ENCODE results near the gene ZCCHC17.

Gene ZCCHC17

GRCh38 chr1:31345635-31346034, 48.8 kb downstream of the ZCCHC17 start:
- Histone ChIP-seq H3K36me3 (peaks cover 74% of the 10 kb centered on the region), H3K27me3 (no peaks in the 10 kb centered on the region), H3K27ac (no peak overlapping the region), H3K4me3 (ENCODE audit: low read depth in 1 of 2, low read length in 1 of 2) (no peak overlapping the region), H3K9me3 (no peaks in the 10 kb centered on the region), H3K4me1 (ENCODE audit: control insufficient read depth in 1 of 2, insufficient read depth in 1 of 2, low read depth in 1 of 2, low read length in 1 of 2) (no peaks in the 10 kb centered on the region)
- TF ChIP-seq, protein P1, sequence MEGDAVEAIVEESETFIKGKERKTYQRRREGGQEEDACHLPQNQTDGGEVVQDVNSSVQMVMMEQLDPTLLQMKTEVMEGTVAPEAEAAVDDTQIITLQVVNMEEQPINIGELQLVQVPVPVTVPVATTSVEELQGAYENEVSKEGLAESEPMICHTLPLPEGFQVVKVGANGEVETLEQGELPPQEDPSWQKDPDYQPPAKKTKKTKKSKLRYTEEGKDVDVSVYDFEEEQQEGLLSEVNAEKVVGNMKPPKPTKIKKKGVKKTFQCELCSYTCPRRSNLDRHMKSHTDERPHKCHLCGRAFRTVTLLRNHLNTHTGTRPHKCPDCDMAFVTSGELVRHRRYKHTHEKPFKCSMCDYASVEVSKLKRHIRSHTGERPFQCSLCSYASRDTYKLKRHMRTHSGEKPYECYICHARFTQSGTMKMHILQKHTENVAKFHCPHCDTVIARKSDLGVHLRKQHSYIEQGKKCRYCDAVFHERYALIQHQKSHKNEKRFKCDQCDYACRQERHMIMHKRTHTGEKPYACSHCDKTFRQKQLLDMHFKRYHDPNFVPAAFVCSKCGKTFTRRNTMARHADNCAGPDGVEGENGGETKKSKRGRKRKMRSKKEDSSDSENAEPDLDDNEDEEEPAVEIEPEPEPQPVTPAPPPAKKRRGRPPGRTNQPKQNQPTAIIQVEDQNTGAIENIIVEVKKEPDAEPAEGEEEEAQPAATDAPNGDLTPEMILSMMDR (IDR thresholded peaks at IDR 0.05) = no peak

DNA sequence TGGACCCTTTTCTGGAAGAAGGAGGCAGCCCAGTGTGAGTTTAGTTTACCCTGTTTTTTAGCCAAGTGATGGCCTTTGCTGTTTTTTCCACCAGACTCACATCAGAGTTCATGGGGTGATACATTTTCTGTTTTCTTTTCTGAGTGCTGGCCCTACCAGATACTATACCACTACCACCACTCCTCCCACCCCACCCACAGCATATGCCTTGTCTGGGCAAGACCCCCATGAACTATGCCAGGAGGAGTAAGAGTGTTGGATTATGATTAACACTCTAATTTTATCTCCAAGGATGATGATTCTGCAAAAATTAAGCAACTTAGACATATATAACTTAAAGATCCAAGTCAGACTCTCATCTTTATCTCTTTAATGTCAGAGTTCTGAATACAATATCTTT, 50.0 kb downstream of the ZCCHC17 start:
- no peak overlapping the region for H3K27ac ChIP-seq
- H3K36me3 ChIP-seq = peaks cover 80% of the 10 kb centered on the region
- no peak overlapping the region for H3K4me3 ChIP-seq (ENCODE audit: low read depth in 1 of 2, low read length in 1 of 2)
- H3K27me3 ChIP-seq = no peaks in the 10 kb centered on the region
- H3K4me1 ChIP-seq (ENCODE audit: control insufficient read depth in 1 of 2, insufficient read depth in 1 of 2, low read depth in 1 of 2, low read length in 1 of 2) = no peaks in the 10 kb centered on the region
- no peaks in the 10 kb centered on the region for H3K9me3 ChIP-seq
- TF ChIP-seq, protein P1 (IDR thresholded peaks at IDR 0.05) = no peak

DNA sequence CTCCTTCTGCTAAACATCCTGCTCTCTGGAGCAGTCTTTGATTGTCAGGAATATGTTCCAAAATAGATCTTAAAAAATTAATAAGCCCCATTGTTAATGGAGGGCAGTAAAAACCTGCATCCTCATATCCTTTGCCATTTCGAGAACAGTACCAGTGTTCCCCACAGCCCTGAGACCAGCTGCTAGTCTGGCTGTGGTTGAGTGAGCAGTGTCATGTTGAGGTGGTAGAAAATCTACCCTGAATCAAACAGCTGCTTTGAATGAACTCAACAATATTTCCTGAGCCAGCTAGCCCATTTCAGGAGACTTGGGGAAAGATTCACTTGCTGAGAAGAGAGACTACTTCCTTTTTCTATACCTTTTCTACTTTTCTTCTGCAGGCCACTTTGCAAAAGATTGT, 51.6 kb downstream of the ZCCHC17 start:
- Histone ChIP-seq H3K36me3 (peaks cover 79% of the 10 kb centered on the region), H3K27ac (no peak overlapping the region)
- TF ChIP-seq, protein P1 (IDR thresholded peaks at IDR 0.05) = no peak

GRCh38 chr1:31354283-31354682, 57.5 kb downstream of the ZCCHC17 start:
- Histone ChIP-seq H3K27me3 (no peaks in the 10 kb centered on the region), H3K4me3 (ENCODE audit: low read depth in 1 of 2, low read length in 1 of 2) (no peak overlapping the region), H3K36me3 (peaks cover 73% of the 10 kb centered on the region), H3K27ac (no peak overlapping the region), H3K9me3 (no peaks in the 10 kb centered on the region), H3K4me1 (ENCODE audit: control insufficient read depth in 1 of 2, insufficient read depth in 1 of 2, low read depth in 1 of 2, low read length in 1 of 2) (no peaks in the 10 kb centered on the region)
- TF ChIP-seq, protein P1 (IDR thresholded peaks at IDR 0.05) = no peak

More for the DNA sequence above, 51.6 kb downstream of the ZCCHC17 start:
- Histone ChIP-seq H3K4me1 (ENCODE audit: control insufficient read depth in 1 of 2, insufficient read depth in 1 of 2, low read depth in 1 of 2, low read length in 1 of 2) (no peaks in the 10 kb centered on the region), H3K27me3 (no peaks in the 10 kb centered on the region), H3K9me3 (no peaks in the 10 kb centered on the region), H3K4me3 (ENCODE audit: low read depth in 1 of 2, low read length in 1 of 2) (no peak overlapping the region)

- no peaks in the 10 kb centered on the region for H3K9me3 ChIP-seq
- TF ChIP-seq, protein P1 (IDR thresholded peaks at IDR 0.05) = no peak
- no peak overlapping the region for H3K4me3 ChIP-seq (ENCODE audit: low read depth in 1 of 2, low read length in 1 of 2)
- H3K27ac ChIP-seq = no peak overlapping the region
- peaks cover 67% of the 10 kb centered on the region for H3K36me3 ChIP-seq
- H3K27me3 ChIP-seq = no peaks in the 10 kb centered on the region
- H3K4me1 ChIP-seq (ENCODE audit: control insufficient read depth in 1 of 2, insufficient read depth in 1 of 2, low read depth in 1 of 2, low read length in 1 of 2) = no peaks in the 10 kb centered on the region
These were observed 59.6 kb downstream of the ZCCHC17 start for GRCh38 chr1:31356427-31356826.

DNA sequence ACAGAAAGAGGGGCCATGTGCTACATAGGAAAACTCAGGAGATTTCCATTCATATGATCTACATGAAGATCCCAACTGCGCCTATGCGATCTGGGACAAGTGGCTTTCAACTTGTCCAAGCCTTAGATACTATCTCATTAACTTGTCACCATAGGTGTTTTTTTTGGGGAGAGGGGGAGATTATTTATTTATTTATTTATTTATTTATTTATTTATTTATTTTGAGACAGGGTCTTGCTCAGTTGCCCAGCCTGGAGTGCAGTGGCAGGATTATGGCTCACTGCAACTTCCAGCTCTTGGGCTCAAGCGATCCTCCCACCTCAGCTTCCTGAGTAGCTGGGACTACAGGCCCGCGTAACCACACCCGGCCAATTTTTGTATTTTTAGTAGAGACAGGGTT, 64.8 kb downstream of the ZCCHC17 start:
- no peak overlapping the region for H3K27ac ChIP-seq
- H3K9me3 ChIP-seq = no peaks in the 10 kb centered on the region
- H3K36me3 ChIP-seq = peaks cover 80% of the 10 kb centered on the region
- TF ChIP-seq, protein P1 (IDR thresholded peaks at IDR 0.05) = no peak
- no peaks in the 10 kb centered on the region for H3K27me3 ChIP-seq
- H3K4me3 ChIP-seq (ENCODE audit: low read depth in 1 of 2, low read length in 1 of 2) = no peak overlapping the region
- no peaks in the 10 kb centered on the region for H3K4me1 ChIP-seq (ENCODE audit: control insufficient read depth in 1 of 2, insufficient read depth in 1 of 2, low read depth in 1 of 2, low read length in 1 of 2)
